Epithelial cell of prostate (primary cell): ENCODE measurements around the gene APEH.

Source experiments
- DNase-seq: peaks from one replicate; pipeline ENCODE4 v3.0.0-alpha.2; 2011; ENCODE audit warnings: low read depth, low spot score
- H3K27ac ChIP-seq: fragments of 450-650 bp; 2 replicates; pipeline ENCODE4 v1.5.1; 2017; ENCODE audit warnings: mild to moderate bottlenecking

APEH gene

GRCh38 chr3:49649576-49649975, 24.6 kb upstream of the APEH start:
- no peak for DNase-seq
- H3K27ac ChIP-seq = no peak overlapping the region

GRCh38 chr3:49650177-49650576, 24.0 kb upstream of the APEH start:
- no peak for DNase-seq
- H3K27ac ChIP-seq = no peak overlapping the region

GRCh38 chr3:49650637-49651036, 23.5 kb upstream of the APEH start:
- no peak for DNase-seq
- H3K27ac ChIP-seq = no peak overlapping the region

GRCh38 chr3:49652218-49652902, 21.8 kb upstream of the APEH start:
- H3K27ac ChIP-seq = no peak overlapping the region
- DNase-seq = no peak

GRCh38 chr3:49652903-49653415, 21.2 kb upstream of the APEH start:
- DNase-seq = no peak
- no peak overlapping the region for H3K27ac ChIP-seq

- H3K27ac ChIP-seq = no peak overlapping the region
- DNase-seq = no peak
These were observed 20.5 kb upstream of the APEH start for GRCh38 chr3:49653621-49654020.

- no peak overlapping the region for H3K27ac ChIP-seq
- DNase-seq = no peak
These were observed 19.9 kb upstream of the APEH start for GRCh38 chr3:49654176-49654825.

GRCh38 chr3:49654955-49655556, 19.1 kb upstream of the APEH start:
- no peak overlapping the region for H3K27ac ChIP-seq

GRCh38 chr3:49655731-49656285, 18.3 kb upstream of the APEH start:
- no peak overlapping the region for H3K27ac ChIP-seq
- no peak for DNase-seq

More at GRCh38 chr3:49654955-49655556, 19.1 kb upstream of the APEH start:
- no peak for DNase-seq

GRCh38 chr3:49656541-49657112, 17.5 kb upstream of the APEH start:
- no peak for DNase-seq
- H3K27ac ChIP-seq = no peak overlapping the region

GRCh38 chr3:49657208-49657915, 16.8 kb upstream of the APEH start:
- DNase-seq = no peak
- no peak overlapping the region for H3K27ac ChIP-seq

GRCh38 chr3:49658711-49659110, 15.4 kb upstream of the APEH start:
- H3K27ac ChIP-seq = no peak overlapping the region
- no peak for DNase-seq

- H3K27ac ChIP-seq = no peak overlapping the region
- no peak for DNase-seq
These were observed 14.4 kb upstream of the APEH start for GRCh38 chr3:49659756-49660155.

- no peak overlapping the region for H3K27ac ChIP-seq
- DNase-seq = no peak
These were observed 12.9 kb upstream of the APEH start for GRCh38 chr3:49661281-49661680.

GRCh38 chr3:49662021-49662420, 12.1 kb upstream of the APEH start:
- H3K27ac ChIP-seq = no peak overlapping the region
- no peak for DNase-seq

GRCh38 chr3:49662720-49663413, 11.3 kb upstream of the APEH start:
- no peak overlapping the region for H3K27ac ChIP-seq

GRCh38 chr3:49663831-49664230, 10.3 kb upstream of the APEH start:
- no peak overlapping the region for H3K27ac ChIP-seq
- no peak for DNase-seq

More at GRCh38 chr3:49662720-49663413, 11.3 kb upstream of the APEH start:
- DNase-seq = no peak

GRCh38 chr3:49664300-49664699, 9.9 kb upstream of the APEH start:
- DNase-seq = no peak
- H3K27ac ChIP-seq = no peak overlapping the region

- no peak overlapping the region for H3K27ac ChIP-seq
- DNase-seq = no peak
These were observed 8.2 kb upstream of the APEH start for GRCh38 chr3:49665822-49666519.
